GM12878 (cell line): ENCODE data around the gene ZNF668.
"Not testable (repeated sequence)": the region's sequence is repeated elsewhere in the genome, so short reads cannot be mapped to it uniquely, and the experiment has no call there.

Experiments
- ATF7 ChIP-seq: fragments of 450-650 bp; IDR thresholded peaks from 2 replicates; pipeline ENCODE4 v1.6.1; 2016; ENCODE audit warnings: low read depth, mild to moderate bottlenecking
- EZH2 ChIP-seq: IDR thresholded peaks from 2 replicates; pipeline ENCODE4 v1.6.1; 2012; ENCODE audit warnings: low read depth, mild to moderate bottlenecking, control low read depth, inconsistent platforms, low read length, borderline replicate concordance; ENCODE audit not compliant: control insufficient read depth
- MXI1 ChIP-seq: fragments of 150-350 bp; IDR thresholded peaks from 2 replicates; pipeline ENCODE4 v1.6.1; 2011; ENCODE audit warnings: low read depth, mild to moderate bottlenecking, inconsistent platforms, low read length, improper control_type of control experiment
- POLR2A ChIP-seq: IDR thresholded peaks from 2 replicates; pipeline ENCODE4 v1.6.1; 2011; ENCODE audit warnings: low read depth, mild to moderate bottlenecking, low read length
- TF ChIP-seq, protein P1 (sequence below), 3 experiments: IDR thresholded peaks in 2 of 3; conservative IDR thresholded peaks in 1 of 3; 2 replicates each; pipeline ENCODE4 v1.5.1; 2011; ENCODE audit warnings: low read depth in 3 of 3, low read length in 3 of 3, mild to moderate bottlenecking in 3 of 3, control low read depth in 2 of 3, moderate library complexity in 2 of 3, inconsistent platforms in 1 of 3, mixed read lengths in 1 of 3; ENCODE audit not compliant: control insufficient read depth in 2 of 3, insufficient read depth in 1 of 3; ENCODE audit errors: extremely low read depth in 1 of 3

DNA sequence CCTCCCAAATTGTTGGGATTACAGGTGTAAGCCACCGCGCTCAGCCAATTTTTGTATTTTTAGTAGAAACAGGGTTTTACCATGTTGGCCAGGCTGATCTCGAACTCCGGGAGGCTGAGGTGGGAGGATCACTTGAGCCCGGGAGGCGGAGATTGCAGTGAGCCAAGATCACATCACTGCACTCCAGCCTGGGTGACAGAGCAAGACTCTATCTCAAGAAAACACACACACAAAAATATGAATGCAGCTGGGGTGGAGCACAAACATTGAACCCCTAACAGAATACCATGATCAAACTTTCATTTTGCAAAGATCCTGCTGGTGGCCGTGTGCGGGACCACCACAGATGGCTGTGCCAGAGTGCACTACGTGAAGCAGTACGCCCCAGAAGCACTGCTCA lies 56.3 kb downstream of the ZNF668 start:
- TF ChIP-seq MXI1, ATF7, POLR2A, EZH2: not testable (repeated sequence)
- TF ChIP-seq, protein P1, sequence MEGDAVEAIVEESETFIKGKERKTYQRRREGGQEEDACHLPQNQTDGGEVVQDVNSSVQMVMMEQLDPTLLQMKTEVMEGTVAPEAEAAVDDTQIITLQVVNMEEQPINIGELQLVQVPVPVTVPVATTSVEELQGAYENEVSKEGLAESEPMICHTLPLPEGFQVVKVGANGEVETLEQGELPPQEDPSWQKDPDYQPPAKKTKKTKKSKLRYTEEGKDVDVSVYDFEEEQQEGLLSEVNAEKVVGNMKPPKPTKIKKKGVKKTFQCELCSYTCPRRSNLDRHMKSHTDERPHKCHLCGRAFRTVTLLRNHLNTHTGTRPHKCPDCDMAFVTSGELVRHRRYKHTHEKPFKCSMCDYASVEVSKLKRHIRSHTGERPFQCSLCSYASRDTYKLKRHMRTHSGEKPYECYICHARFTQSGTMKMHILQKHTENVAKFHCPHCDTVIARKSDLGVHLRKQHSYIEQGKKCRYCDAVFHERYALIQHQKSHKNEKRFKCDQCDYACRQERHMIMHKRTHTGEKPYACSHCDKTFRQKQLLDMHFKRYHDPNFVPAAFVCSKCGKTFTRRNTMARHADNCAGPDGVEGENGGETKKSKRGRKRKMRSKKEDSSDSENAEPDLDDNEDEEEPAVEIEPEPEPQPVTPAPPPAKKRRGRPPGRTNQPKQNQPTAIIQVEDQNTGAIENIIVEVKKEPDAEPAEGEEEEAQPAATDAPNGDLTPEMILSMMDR (IDR thresholded peaks at IDR 0.05 in 2 of 3, conservative IDR thresholded peaks at IDR 0.05 in 1 of 3; ENCODE audit: control insufficient read depth in 2 of 3, extremely low read depth in 1 of 3, insufficient read depth in 1 of 3, low read depth in 3 of 3, low read length in 3 of 3): not testable (repeated sequence)
